HCT116 (cell line): ENCODE results near the gene PADI3.

ENCODE experiments used
- ATF3 ChIP-seq: IDR thresholded peaks from 2 replicates; pipeline ENCODE4 v1.6.1; 2012
- EZH2 ChIP-seq: fragments of 200-600 bp; sonication (generic); IDR thresholded peaks from 2 replicates; pipeline ENCODE4 v1.6.1; 2017; ENCODE audit warnings: antibody characterized with exemption, mixed run types
- EZH2phosphoT487 ChIP-seq: fragments of 200-600 bp; IDR thresholded peaks from 2 replicates; pipeline ENCODE4 v1.6.1; 2018; ENCODE audit warnings: antibody characterized with exemption, borderline replicate concordance
- MAX ChIP-seq: IDR thresholded peaks from 2 replicates; pipeline ENCODE4 v1.6.1; 2012
- POLR2A ChIP-seq: IDR thresholded peaks from 2 replicates; pipeline ENCODE4 v1.7.0; 2011; ENCODE audit warnings: borderline replicate concordance; ENCODE audit not compliant: insufficient read depth, insufficient read length; ENCODE audit errors: extremely low read depth
- POLR2AphosphoS5 ChIP-seq: IDR thresholded peaks from 2 replicates; pipeline ENCODE4 v1.6.1; 2011; ENCODE audit warnings: mild to moderate bottlenecking, low read depth, low read length, moderate library complexity
- SP1 ChIP-seq: IDR thresholded peaks from 2 replicates; pipeline ENCODE4 v1.6.1; 2012; ENCODE audit warnings: low read depth
- TF ChIP-seq, protein P1 (sequence below), 3 experiments: fragments of 200-600 bp in 1 of 3; sonication (generic) in 1 of 3; IDR thresholded peaks in 2 of 3; conservative IDR thresholded peaks in 1 of 3; 2 replicates each; pipeline ENCODE4 v1.5.1; 2012 to 2017; ENCODE audit warnings: low read depth in 2 of 3, low read length in 2 of 3, antibody characterized with exemption in 1 of 3, borderline replicate concordance in 1 of 3, control low read depth in 1 of 3, mild to moderate bottlenecking in 1 of 3, mixed read lengths in 1 of 3, mixed run types in 1 of 3, moderate library complexity in 1 of 3; ENCODE audit not compliant: insufficient read depth in 1 of 3

GRCh38 chr1:17207540-17207939 lies 41.4 kb upstream of the PADI3 start:
- TF ChIP-seq, protein P1, sequence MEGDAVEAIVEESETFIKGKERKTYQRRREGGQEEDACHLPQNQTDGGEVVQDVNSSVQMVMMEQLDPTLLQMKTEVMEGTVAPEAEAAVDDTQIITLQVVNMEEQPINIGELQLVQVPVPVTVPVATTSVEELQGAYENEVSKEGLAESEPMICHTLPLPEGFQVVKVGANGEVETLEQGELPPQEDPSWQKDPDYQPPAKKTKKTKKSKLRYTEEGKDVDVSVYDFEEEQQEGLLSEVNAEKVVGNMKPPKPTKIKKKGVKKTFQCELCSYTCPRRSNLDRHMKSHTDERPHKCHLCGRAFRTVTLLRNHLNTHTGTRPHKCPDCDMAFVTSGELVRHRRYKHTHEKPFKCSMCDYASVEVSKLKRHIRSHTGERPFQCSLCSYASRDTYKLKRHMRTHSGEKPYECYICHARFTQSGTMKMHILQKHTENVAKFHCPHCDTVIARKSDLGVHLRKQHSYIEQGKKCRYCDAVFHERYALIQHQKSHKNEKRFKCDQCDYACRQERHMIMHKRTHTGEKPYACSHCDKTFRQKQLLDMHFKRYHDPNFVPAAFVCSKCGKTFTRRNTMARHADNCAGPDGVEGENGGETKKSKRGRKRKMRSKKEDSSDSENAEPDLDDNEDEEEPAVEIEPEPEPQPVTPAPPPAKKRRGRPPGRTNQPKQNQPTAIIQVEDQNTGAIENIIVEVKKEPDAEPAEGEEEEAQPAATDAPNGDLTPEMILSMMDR (IDR thresholded peaks at IDR 0.05 in 2 of 3, conservative IDR thresholded peaks at IDR 0.05 in 1 of 3; ENCODE audit: borderline replicate concordance in 1 of 3, insufficient read depth in 1 of 3, low read depth in 2 of 3, low read length in 2 of 3), result no peak
- TF ChIP-seq EZH2 (no peak), POLR2AphosphoS5 (no peak), POLR2A (no peak), ATF3 (no peak), SP1 (no peak), MAX (no peak), EZH2phosphoT487 (no peak)
